Choroid plexus epithelial cell (primary cell): Measurements from ENCODE around the gene SOX12.

Experiments
- DNase-seq: peaks from one replicate; pipeline ENCODE4 v3.0.0-alpha.2; 2010; ENCODE audit warnings: low read depth
- H3K4me3 ChIP-seq: 2 replicates; pipeline ENCODE4 v1.5.1; 2011; ENCODE audit warnings: low read depth, mild to moderate bottlenecking, control low read depth, low read length, moderate library complexity
- CTCF ChIP-seq: conservative IDR thresholded peaks from 2 replicates; pipeline ENCODE4 v1.5.1; 2011; ENCODE audit warnings: low read depth, mild to moderate bottlenecking, control low read depth, inconsistent platforms, low read length, moderate library complexity

SOX12 gene

GRCh38 chr20:326645-327185 is 1.4 kb downstream of the SOX12 start:
- TF ChIP-seq CTCF = peak; percentile 5
- H3K4me3 ChIP-seq = peak overlapping the region; percentile 78
- DNase-seq = peak; percentile 20

DNA sequence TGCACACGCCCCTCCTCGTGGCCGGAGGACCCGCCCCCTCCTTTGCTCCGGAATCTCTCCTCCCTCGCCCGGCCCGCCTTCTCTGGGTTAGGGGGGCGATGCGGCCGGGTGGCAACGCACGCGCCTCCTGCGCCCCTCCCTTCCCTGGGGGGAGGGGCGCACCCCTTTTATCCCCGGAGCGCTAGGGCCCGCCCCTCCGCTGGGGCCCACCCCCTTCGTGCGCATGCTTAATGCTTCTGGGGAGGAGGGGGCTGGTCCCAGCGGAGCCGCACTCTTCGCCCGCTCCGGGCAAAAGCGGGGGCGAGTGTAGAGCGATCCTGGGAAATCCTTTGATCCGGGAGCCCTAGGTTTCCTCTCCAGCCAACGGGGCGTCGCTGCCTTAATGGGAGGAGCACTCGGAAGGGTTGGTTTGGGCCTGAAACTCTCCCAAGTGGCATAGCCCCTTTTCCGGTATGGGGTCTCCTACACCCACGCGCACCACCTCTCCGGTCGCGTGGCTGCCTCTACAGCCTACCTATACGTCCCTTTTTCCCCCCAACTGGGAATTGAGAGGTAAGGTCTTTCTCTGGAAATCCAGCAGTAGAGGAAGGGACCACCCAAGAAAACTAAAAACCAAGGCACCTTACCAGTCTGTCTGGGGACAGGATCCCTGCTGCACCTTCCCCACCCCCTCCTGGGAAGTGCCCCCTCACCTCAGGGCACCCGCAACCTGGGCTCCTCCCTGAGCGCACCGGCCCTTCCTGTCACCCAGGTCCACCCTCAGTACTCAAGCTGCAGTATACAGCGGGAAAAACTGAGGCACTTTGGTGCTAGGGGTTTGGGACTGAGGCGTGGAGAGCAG is 2.1 kb downstream of the SOX12 start:
- H3K4me3 ChIP-seq = peak overlapping the region; percentile 78
- TF ChIP-seq CTCF = no peak
- peak; percentile 94 for DNase-seq

GRCh38 chr20:328027-328974 is 2.9 kb downstream of the SOX12 start:
- TF ChIP-seq CTCF = no peak
- peak overlapping the region; percentile 78 for H3K4me3 ChIP-seq
- DNase-seq = peak; percentile 37

- no peak for TF ChIP-seq CTCF
- DNase-seq = no peak
- H3K4me3 ChIP-seq = no peak overlapping the region
These were observed 3.8 kb downstream of the SOX12 start for GRCh38 chr20:328975-329695.

DNA sequence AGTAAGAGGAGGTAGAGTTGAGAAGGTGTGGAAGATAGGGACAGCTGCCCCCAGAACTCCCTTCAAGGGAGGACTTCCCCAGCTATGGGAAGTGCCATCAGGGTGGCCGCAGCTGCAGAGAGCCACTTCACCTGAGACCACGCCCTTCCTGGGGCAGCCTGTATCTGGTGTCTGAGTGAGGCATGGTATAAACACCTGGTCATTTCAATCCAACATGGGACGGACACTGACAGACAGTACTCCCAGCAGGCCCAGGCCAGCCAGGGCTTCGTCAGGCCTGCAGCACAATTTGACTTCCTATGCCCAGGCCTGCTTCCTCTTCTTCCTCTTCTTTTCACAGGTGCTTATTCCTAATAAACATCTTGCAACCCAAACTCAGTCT is 4.5 kb downstream of the SOX12 start:
- H3K4me3 ChIP-seq = no peak overlapping the region
- no peak for TF ChIP-seq CTCF
- DNase-seq = no peak
